Activated T-cell treated with anti-CD3 and anti-CD28 coated beads, Interleukin-2, amount 50 U/mL, for 24 hours (primary cell): Measurements from ENCODE around the gene UTP14C.
"Not testable (repeated sequence)": the region's sequence is repeated elsewhere in the genome, so short reads cannot be mapped to it uniquely, and the experiment has no call there.

Source experiments
- DNase-seq: peaks from one replicate; pipeline ENCODE4 v3.0.0-alpha.2; 2020
- H3K27ac Mint-ChIP-seq: 2 replicates; pipeline ENCODE4 v1.8.0; 2020; ENCODE audit warnings: mild to moderate bottlenecking, mixed read lengths
- H3K27me3 Mint-ChIP-seq: 2 replicates; pipeline ENCODE4 v1.8.0; 2020; ENCODE audit warnings: mixed read lengths
- H3K36me3 Mint-ChIP-seq: 2 replicates; pipeline ENCODE4 v1.8.0; 2020; ENCODE audit warnings: low read depth, mixed read lengths
- H3K4me1 Mint-ChIP-seq: 2 replicates; pipeline ENCODE4 v1.8.0; 2020; ENCODE audit warnings: low read depth, mixed read lengths
- H3K4me3 Mint-ChIP-seq: 2 replicates; pipeline ENCODE4 v1.8.0; 2020; ENCODE audit warnings: mild to moderate bottlenecking, moderate library complexity, mixed read lengths
- H3K9me3 Mint-ChIP-seq: 2 replicates; pipeline ENCODE4 v1.8.0; 2020; ENCODE audit warnings: mixed read lengths

The UTP14C gene

DNA sequence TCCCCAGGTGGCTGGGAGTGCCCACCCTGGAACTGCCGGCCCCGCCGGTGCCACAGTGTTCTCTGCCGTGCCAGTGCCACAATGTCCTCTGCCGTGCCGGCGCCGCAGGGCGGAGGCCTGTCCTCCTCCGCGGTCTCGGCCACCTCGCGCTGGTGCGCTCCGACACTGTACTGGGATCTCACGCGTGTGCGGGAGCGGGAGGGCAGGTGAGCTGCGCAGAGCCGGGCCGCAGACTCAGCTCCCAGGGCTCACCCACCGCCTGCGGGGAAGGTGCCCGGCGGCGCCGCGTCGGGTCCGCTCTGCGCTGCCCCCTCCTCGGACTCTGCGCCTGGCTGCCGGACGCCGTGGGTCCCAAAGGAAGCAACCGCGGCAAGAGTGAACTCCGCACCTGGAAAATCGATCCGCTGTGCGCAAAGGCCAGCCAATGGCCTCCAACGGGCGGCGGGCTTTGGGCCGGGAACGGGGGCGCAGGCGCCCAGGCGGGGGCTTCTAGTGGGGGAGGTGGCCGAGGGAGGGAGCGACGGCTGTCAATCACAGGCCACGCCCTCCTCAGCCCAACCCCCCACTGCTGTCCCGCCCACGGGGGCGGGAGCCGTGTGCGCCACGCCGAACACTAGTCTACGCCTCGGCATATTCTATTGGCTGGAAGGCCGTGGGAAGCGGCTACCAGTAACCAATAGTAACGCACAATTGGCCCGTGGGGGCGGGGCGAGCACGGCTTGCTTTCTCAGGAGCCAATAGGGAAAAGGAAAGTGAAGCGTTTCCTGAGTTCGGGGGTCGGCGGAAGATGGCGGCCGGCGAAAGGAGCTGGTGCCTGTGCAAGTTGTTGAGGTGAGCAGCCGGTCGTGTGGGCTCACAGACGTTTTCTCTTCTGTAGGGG lies 12.6 kb upstream of the UTP14C start, which contains the start of gene ALG11:
Gene ALG11, plus strand, starts transcription at position 767 of the 880 bp plus-strand sequence. Its CDS starts 21 bp downstream, at position 788.
- peaks cover 23% of the 10 kb centered on the region for H3K36me3 Mint-ChIP-seq
- DNase-seq: peak; percentile 100
- no peaks in the 10 kb centered on the region for H3K9me3 Mint-ChIP-seq
- H3K4me1 Mint-ChIP-seq: peaks cover 29% of the 10 kb centered on the region
- peaks cover 24% of the 10 kb centered on the region for H3K27me3 Mint-ChIP-seq
- peak within 1 kb of the TSS; percentile 98 for H3K4me3 Mint-ChIP-seq
- peak within 1 kb of the TSS; percentile 95 for H3K27ac Mint-ChIP-seq

DNA sequence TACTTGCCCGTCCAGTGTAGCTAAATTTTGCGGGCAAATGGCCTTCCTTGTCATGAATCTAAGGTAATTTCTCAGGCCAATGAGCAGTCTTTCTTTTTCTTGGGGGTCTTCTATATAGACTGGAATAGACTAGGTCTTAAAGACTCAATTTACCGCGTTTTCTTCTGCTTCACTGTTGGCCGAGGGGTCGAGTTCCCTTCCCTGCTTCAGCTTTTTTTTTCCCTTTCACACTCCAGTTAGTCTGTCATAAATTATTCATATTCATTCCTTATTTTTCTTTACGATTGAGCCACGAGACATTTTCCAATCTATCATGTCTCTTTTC lies 12.0 kb upstream of the UTP14C start:
- H3K36me3 Mint-ChIP-seq: peaks cover 28% of the 10 kb centered on the region
- peak overlapping the region; percentile 95 for H3K27ac Mint-ChIP-seq

DNA sequence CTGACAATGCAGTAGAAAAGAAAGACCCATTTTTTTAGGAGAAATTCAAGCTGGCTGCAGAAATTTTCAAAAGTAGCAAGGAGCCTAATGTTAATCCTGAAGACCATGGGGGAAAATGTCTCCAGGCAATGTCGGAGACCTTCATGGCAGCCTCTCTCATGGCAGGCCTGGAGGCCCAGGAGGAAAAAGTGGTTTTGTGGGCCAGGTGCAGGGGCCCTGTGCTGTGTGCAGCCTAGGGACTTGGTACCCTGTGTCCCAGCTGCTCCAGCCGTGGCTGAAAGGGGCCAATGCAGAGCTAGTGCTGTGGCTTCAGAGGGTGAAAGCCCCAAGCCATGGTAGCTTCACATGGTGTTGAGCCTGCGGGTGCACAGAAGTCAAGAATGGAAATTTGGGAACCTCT lies 8.2 kb upstream of the UTP14C start:
- Mint-ChIP-seq H3K27ac (no peak overlapping the region), H3K36me3 (peaks cover 64% of the 10 kb centered on the region), H3K9me3 (no peaks in the 10 kb centered on the region), H3K4me1 (peaks cover 41% of the 10 kb centered on the region), H3K27me3 (peaks cover under 1% of the 10 kb centered on the region), H3K4me3 (no peak overlapping the region)
- no peak for DNase-seq

More for the DNA sequence above, 12.0 kb upstream of the UTP14C start:
- H3K9me3 Mint-ChIP-seq: no peaks in the 10 kb centered on the region
- H3K27me3 Mint-ChIP-seq: peaks cover 23% of the 10 kb centered on the region
- DNase-seq: no peak
- H3K4me3 Mint-ChIP-seq: peak overlapping the region; percentile 98
- H3K4me1 Mint-ChIP-seq: peaks cover 34% of the 10 kb centered on the region

DNA sequence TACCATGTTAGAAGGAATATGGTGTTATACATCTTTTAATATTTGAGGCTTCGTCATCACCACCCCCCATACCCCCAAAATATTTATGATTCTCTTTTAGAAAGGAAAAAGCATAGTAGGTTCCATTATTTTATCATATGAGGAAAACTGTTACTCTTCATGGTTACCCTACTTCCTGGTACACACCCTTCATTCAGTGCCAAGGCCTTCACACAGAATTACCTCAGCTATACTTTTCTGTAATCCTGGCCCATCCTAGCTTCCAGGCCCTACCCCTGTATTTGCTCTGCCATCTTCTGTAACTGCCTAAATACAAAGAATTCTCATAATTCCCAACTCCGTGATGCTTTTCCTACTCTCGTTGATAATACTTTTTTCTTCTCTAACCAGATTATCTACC lies 4.3 kb upstream of the UTP14C start:
- peak overlapping the region; percentile 12 for H3K27ac Mint-ChIP-seq
- H3K4me1 Mint-ChIP-seq: peaks cover 39% of the 10 kb centered on the region
- no peaks in the 10 kb centered on the region for H3K27me3 Mint-ChIP-seq
- DNase-seq: no peak
- no peak overlapping the region for H3K4me3 Mint-ChIP-seq
- no peaks in the 10 kb centered on the region for H3K9me3 Mint-ChIP-seq
- H3K36me3 Mint-ChIP-seq: peaks cover 92% of the 10 kb centered on the region

DNA sequence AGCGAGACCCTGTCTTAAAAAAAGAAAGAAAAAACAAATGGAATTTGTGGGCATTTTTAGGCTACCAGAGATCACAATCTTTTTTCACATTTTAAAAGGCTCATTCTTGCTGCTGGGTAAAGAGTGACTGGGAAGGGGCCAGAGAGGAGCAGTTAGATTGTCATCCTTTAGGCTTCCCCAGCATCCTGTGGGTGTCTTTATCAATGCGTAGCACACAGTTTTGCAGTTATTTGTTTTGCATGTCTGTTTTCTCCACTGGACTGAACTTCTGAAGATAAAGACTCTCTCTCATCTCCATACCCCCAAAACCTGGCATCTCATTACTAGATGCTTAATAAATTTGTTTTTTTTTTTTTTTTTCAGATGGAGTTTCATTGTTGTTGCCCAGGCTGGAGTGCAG lies 2.1 kb upstream of the UTP14C start:
- DNase-seq: no peak
- Mint-ChIP-seq H3K27me3 (no peaks in the 10 kb centered on the region), H3K4me3 (no peak overlapping the region), H3K27ac (no peak overlapping the region), H3K4me1 (peaks cover 40% of the 10 kb centered on the region), H3K9me3 (peaks cover 12% of the 10 kb centered on the region), H3K36me3 (peaks cover 95% of the 10 kb centered on the region)

DNA sequence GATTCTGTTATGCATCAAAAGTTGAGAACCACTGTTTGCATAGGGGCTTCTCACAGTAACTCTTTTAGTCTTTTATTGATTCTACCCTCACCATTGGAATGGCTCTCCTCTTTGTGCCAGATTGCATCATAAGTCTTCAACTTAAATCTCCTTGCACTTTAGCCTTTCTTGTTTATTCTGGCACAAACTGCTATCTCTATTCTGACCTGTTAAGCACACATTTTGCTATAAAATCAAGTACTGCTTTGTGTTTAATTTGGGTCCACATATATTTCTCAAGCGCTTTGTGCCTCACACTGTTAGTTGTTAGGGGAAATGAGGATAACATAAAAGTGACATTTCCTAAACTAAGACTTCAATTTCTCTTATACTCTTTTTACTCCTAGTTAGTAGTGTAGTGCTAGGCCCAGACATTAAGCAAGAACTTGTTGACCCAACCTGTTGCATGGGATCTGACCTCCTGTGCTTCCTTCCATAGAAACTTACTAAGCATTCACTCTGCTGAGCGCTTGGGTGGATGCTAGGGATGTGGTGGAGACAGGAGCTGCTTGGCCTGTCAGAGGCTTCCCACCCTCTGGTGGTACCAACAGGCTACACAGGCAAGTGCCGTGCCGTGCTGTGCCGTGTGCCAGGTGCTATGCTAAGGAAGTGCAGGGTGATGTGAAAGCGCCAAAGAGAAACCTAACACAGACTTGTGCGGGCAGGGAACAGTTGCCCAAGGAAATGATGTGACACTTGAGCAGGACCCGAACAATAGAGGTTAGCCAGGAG lies 1.2 kb downstream of the UTP14C start:
- peaks cover 24% of the 10 kb centered on the region for H3K9me3 Mint-ChIP-seq
- H3K36me3 Mint-ChIP-seq: peaks cover 97% of the 10 kb centered on the region
- DNase-seq: no peak

DNA sequence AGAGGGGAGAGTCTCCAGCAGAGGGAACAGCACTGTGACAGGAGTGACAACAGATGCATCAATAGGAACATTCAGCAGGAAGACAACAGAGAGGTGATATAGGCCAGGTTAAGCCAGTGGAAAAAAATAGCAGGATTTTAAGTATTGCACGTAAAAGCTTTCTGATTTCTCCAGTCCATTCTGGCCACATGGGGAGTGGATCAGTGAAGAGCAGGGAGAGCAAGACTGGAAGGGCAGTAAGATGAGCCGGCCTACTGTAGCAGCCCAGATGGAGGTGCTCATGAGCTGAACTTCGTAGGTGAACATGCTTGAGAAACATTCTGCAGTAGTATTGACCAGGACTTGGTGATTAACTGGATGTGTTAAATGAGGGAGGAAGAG lies 1.7 kb downstream of the UTP14C start:
- Mint-ChIP-seq H3K4me3 (no peak overlapping the region), H3K27ac (no peak overlapping the region), H3K36me3 (peaks cover 95% of the 10 kb centered on the region), H3K27me3 (no peaks in the 10 kb centered on the region), H3K4me1 (peaks cover 27% of the 10 kb centered on the region), H3K9me3 (peaks cover 28% of the 10 kb centered on the region)
- DNase-seq: no peak

More for the DNA sequence above, 1.2 kb downstream of the UTP14C start:
- Mint-ChIP-seq H3K27ac (no peak overlapping the region), H3K4me3 (no peak overlapping the region), H3K27me3 (no peaks in the 10 kb centered on the region), H3K4me1 (peaks cover 27% of the 10 kb centered on the region)

DNA sequence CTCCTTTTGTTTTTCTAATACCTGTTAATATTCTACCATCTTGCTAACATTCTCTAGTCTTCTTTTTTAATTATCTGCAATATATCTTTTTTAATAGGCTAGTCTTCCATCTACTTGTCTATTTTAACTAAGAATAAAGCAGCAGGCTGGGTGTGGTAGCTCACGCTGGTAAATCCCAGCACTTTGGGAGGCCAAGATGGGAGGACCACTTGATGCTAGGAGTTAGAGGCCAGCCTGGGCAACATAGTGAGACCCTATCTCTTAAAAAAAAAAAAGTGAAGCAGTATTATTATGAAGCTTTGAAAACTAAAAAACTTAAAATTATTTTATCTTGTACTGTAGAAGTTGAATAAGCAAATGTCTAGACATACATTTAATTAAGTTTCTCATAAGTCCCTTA lies 3.3 kb downstream of the UTP14C start:
- no peaks in the 10 kb centered on the region for H3K27me3 Mint-ChIP-seq
- no peak for DNase-seq

DNA sequence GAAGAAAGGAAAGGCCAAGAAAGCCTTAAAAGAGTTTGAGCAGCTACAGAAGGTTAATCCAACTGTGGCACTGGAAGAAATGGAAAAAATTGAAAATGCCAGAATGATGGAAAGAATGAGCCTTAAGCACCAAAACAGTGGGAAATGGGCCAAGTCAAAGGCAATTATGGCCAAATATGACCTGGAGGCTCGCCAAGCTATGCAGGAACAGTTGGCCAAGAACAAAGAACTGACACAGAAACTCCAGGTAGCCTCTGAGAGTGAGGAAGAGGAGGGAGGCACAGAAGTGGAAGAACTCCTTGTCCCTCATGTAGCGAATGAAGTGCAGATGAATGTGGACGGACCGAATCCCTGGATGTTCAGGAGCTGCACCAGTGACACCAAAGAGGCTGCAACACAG lies 5.1 kb downstream of the UTP14C start:
- Mint-ChIP-seq H3K4me3 (no peak overlapping the region), H3K36me3 (peaks cover 69% of the 10 kb centered on the region), H3K4me1 (peaks cover 26% of the 10 kb centered on the region), H3K27me3 (no peaks in the 10 kb centered on the region), H3K27ac (no peak overlapping the region), H3K9me3 (peaks cover 28% of the 10 kb centered on the region)
- DNase-seq: no peak

More for the DNA sequence above, 3.3 kb downstream of the UTP14C start:
- H3K9me3 Mint-ChIP-seq: peaks cover 28% of the 10 kb centered on the region
- no peak overlapping the region for H3K4me3 Mint-ChIP-seq
- no peak overlapping the region for H3K27ac Mint-ChIP-seq
- peaks cover 29% of the 10 kb centered on the region for H3K4me1 Mint-ChIP-seq
- peaks cover 84% of the 10 kb centered on the region for H3K36me3 Mint-ChIP-seq

DNA sequence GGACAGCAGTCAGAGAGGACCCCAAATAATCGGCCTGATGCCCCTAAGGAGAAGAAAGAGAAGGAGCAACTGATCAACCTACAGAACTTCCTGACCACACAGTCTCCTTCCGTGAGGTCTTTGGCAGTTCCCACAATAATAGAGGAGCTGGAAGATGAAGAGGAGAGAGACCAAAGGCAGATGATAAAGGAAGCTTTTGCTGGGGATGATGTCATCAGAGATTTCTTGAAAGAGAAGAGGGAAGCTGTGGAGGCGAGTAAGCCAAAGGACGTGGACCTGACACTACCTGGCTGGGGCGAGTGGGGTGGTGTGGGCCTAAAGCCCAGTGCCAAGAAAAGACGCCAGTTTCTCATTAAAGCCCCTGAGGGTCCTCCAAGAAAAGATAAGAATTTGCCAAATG lies 5.9 kb downstream of the UTP14C start:
- Mint-ChIP-seq H3K4me1 (peaks cover 23% of the 10 kb centered on the region), H3K9me3 (peaks cover 28% of the 10 kb centered on the region), H3K36me3 (peaks cover 64% of the 10 kb centered on the region)
- H3K27me3 Mint-ChIP-seq, DNase-seq, H3K4me3 Mint-ChIP-seq, H3K27ac Mint-ChIP-seq: not testable (repeated sequence)

DNA sequence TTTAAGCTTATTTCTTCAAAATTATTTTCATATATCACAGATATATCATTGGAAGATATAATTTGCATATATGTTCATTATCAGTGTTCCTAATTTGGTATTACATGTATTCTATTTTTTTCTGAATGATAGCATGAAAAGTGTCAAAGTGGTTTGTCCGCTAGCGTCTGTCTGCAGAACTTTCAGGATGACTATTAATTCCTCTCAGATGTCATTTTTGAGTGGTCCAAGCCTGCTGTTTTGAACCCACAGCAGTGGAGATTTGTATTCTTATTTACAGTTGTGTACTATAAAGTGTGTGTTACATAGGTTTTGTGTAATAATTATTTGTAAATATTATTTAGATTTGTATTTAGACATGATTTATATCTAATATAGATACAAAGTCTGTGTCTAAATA lies 8.5 kb downstream of the UTP14C start:
- Mint-ChIP-seq H3K27me3 (no peaks in the 10 kb centered on the region), H3K36me3 (peaks cover 37% of the 10 kb centered on the region), H3K4me1 (peaks cover 6% of the 10 kb centered on the region), H3K27ac (no peak overlapping the region), H3K9me3 (peaks cover 17% of the 10 kb centered on the region), H3K4me3 (no peak overlapping the region)
- no peak for DNase-seq

DNA sequence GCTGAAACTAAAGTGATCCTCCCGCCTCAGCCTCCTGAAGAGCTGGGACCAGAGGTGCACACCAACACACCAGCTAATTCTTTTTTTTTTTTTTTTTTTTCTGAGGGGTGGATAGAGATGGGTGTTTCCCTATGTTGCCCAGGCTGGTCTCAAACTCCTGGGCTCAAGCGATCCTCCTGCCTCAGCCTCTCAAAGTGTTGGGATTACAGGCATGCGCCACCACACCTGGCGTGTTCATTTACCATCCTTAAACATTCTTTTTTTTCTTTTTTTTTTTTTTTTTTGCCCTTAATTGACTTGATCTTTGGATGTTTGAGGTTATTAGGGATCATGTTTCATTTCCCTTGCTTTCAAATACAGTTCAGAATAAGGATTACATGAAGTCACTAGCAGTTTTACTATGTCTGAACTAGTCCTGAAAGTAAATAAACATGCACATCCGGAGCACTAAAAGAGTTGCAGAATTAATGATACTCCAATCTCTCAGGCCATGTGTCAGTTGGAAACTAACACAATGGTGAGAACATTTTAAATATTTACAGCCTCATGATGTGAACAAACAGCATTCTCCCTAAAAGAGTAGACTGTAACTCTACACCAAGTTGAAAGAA lies 10.2 kb downstream of the UTP14C start:
- Mint-ChIP-seq H3K4me3 (no peak overlapping the region), H3K9me3 (peaks cover 5% of the 10 kb centered on the region), H3K27ac (no peak overlapping the region), H3K36me3 (peaks cover 20% of the 10 kb centered on the region), H3K27me3 (no peaks in the 10 kb centered on the region), H3K4me1 (peaks cover 5% of the 10 kb centered on the region)
- DNase-seq: no peak

DNA sequence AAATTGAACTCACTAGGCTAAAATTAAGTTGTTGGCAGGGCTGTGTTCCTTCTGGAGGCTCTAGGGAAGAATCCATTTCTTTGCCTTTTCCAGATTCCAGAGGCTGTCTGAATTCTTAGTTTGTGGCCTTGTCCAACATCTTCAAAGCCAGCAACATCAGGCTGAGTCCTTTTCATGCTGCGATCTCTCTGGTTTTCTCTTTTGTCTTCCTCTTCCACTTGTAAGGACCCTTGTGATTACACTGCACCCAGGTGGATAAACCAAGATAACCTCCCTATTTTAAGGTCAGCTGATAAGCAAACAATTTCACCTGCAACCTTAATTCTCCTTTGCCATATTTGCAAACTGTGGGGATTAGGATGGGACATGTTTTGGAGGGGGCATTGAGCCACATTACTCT lies 11.5 kb downstream of the UTP14C start:
- H3K27ac Mint-ChIP-seq: no peak overlapping the region
- DNase-seq: no peak
- peaks cover 3% of the 10 kb centered on the region for H3K4me1 Mint-ChIP-seq
- H3K36me3 Mint-ChIP-seq: peaks cover 11% of the 10 kb centered on the region
- no peak overlapping the region for H3K4me3 Mint-ChIP-seq
- peaks cover 5% of the 10 kb centered on the region for H3K9me3 Mint-ChIP-seq
- H3K27me3 Mint-ChIP-seq: no peaks in the 10 kb centered on the region

DNA sequence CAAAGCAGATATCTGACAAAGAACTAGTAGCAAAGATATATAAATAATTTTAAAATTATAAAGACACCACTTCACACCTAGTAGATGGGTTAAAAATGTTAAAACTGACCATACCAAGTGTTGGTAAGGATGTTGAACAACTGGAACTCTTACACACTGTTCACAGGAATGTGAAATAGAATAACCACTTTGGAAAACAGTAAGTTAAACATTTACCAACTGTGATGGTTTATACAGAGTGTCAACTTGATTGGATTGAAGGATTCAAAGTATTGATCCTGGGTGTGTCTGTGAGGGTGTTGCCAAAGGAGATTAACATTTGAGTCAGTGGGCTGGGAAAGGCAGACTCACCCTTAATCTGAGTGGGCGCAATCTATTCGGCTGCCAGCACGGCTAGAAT lies 19.2 kb downstream of the UTP14C start:
- peaks cover 11% of the 10 kb centered on the region for H3K9me3 Mint-ChIP-seq
- H3K4me3 Mint-ChIP-seq: no peak overlapping the region
- H3K36me3 Mint-ChIP-seq: peaks cover 7% of the 10 kb centered on the region
- no peaks in the 10 kb centered on the region for H3K4me1 Mint-ChIP-seq
- no peak overlapping the region for H3K27ac Mint-ChIP-seq
- DNase-seq: no peak
- H3K27me3 Mint-ChIP-seq: no peaks in the 10 kb centered on the region
